GM12878 (cell line): ENCODE data around the gene MAPT. TPM values are rescaled to one million over a fixed set of nuclear protein-coding genes. Genes with fewer than 3 reads are reported as not detected.

Experiments
- ATAC-seq: fragments of 200-7000 bp; cut with Tn5 transposase; 3 replicates; pipeline ENCODE4 v1.9.1; 2020; ENCODE audit warnings: mild to moderate bottlenecking, moderate library complexity
- BruUV-seq: library from RNA; stranded (reverse); fragments of 400-500 nt; replicated peaks from 2 replicates; lab custom pipeline; 2021; lab: Mats Ljungman, UMichigan
- CTCF ChIA-PET: fragments of 300-600 bp; sonication (Branson Sonifier 250); formaldehyde crosslinking; extraction: SDS; loops from one replicate; lab custom pipeline; 2021; ENCODE audit warnings: inconsistent platforms; lab: Yijun Ruan, JAX
- POLR2A ChIA-PET: fragments of 350-600 bp; formaldehyde crosslinking; extraction: SDS; loops from one replicate; lab custom pipeline; 2021; ENCODE audit warnings: inconsistent platforms; lab: Charles Lee
- RAD21 ChIA-PET: fragments of 300-600 bp; sonication (Branson Sonifier 250); formaldehyde crosslinking; loops from one replicate; lab custom pipeline; 2023; ENCODE audit warnings: antibody characterized with exemption; ENCODE audit not compliant: unreplicated experiment; lab: Charles Lee
- SMC1A ChIA-PET: fragments of 300-600 bp; sonication (Branson Sonifier 250); formaldehyde crosslinking; loops from one replicate; lab custom pipeline; 2023; ENCODE audit not compliant: unreplicated experiment, uncharacterized antibody; lab: Charles Lee
- DNase-seq: peaks from one replicate; pipeline ENCODE4 v3.0.0-alpha.2; 2011; ENCODE audit warnings: low read depth, low spot score
- FAIRE-seq: peaks from 3 replicates; lab custom pipeline; 2011; peaks lifted over from hg19 to GRCh38; lab: Jason Lieb, UNC
- H2AFZ ChIP-seq: 2 replicates; pipeline ENCODE4 v1.6.0; 2011; ENCODE audit warnings: low read depth, low read length, control low read depth; ENCODE audit not compliant: control insufficient read depth
- H3K27ac ChIP-seq: 2 replicates; pipeline ENCODE4 v1.5.1; 2011; ENCODE audit warnings: control low read depth; ENCODE audit not compliant: control insufficient read depth, insufficient read depth
- H3K27me3 ChIP-seq, 2 experiments: replicated peaks in 1 of 2; 2 replicates each; pipeline versions ENCODE4 v1.6.0 to v1.6.1; 2011; ENCODE audit warnings: low read length in 1 of 2; ENCODE audit not compliant: control insufficient read depth in 2 of 2, insufficient read depth in 2 of 2
- H3K36me3 ChIP-seq, 2 experiments: 2 replicates each; pipeline ENCODE4 v1.5.1; 2011; ENCODE audit warnings: low read length in 1 of 2; ENCODE audit not compliant: control insufficient read depth in 2 of 2, insufficient read depth in 2 of 2
- H3K4me1 ChIP-seq: 2 replicates; pipeline ENCODE4 v1.6.1; 2011; ENCODE audit warnings: mild to moderate bottlenecking, low read length, moderate library complexity, mixed read lengths; ENCODE audit not compliant: control insufficient read depth, insufficient read depth
- H3K4me2 ChIP-seq: 2 replicates; pipeline ENCODE4 v1.6.0; 2011; ENCODE audit warnings: control low read depth; ENCODE audit not compliant: control insufficient read depth, insufficient read depth
- H3K4me3 ChIP-seq: fragments of 200-600 bp; sonication (generic); 2 replicates; pipeline ENCODE4 v1.5.1; 2016
- H3K79me2 ChIP-seq: 2 replicates; pipeline ENCODE4 v1.6.0; 2011; ENCODE audit warnings: low read length; ENCODE audit not compliant: control insufficient read depth, insufficient read depth
- H3K9ac ChIP-seq: 2 replicates; pipeline ENCODE4 v1.8.0; 2011; ENCODE audit warnings: low read length, control low read depth, mixed read lengths; ENCODE audit not compliant: control insufficient read depth, insufficient read depth
- H3K9me3 ChIP-seq: replicated peaks from 3 replicates; pipeline ENCODE4 v1.5.1; 2011; ENCODE audit warnings: mild to moderate bottlenecking, low read length; ENCODE audit not compliant: control insufficient read depth, insufficient read depth
- H4K20me1 ChIP-seq: 2 replicates; pipeline ENCODE4 v1.6.0; 2011; ENCODE audit not compliant: control insufficient read depth, insufficient read depth
- BMI1 ChIP-seq: fragments of 450-650 bp; IDR thresholded peaks from 2 replicates; pipeline ENCODE4 v1.6.1; 2016; ENCODE audit warnings: mild to moderate bottlenecking, moderate library complexity, borderline replicate concordance
- CBX3 ChIP-seq: fragments of 200-600 bp; sonication (generic); IDR thresholded peaks from 2 replicates; pipeline ENCODE4 v1.6.1; 2016; ENCODE audit warnings: low read depth, borderline replicate concordance
- FOXK2 ChIP-seq: fragments of 450-650 bp; IDR thresholded peaks from 2 replicates; pipeline ENCODE4 v1.6.1; 2017; ENCODE audit warnings: mild to moderate bottlenecking, moderate library complexity
- MEF2B ChIP-seq: fragments of 450-650 bp; IDR thresholded peaks from 2 replicates; pipeline ENCODE4 v1.6.1; 2018; ENCODE audit warnings: mild to moderate bottlenecking, moderate library complexity; ENCODE audit not compliant: partially characterized antibody, poor library complexity, severe bottlenecking
- NFYB ChIP-seq: IDR thresholded peaks from 2 replicates; pipeline ENCODE4 v1.6.1; 2011; ENCODE audit warnings: low read depth, mild to moderate bottlenecking, low read length, improper control_type of control experiment, moderate library complexity; ENCODE audit not compliant: insufficient read depth
- NR2F1 ChIP-seq: fragments of 450-650 bp; conservative IDR thresholded peaks from 2 replicates; pipeline ENCODE4 v1.6.1; 2017; ENCODE audit warnings: mild to moderate bottlenecking
- ZNF217 ChIP-seq: fragments of 450-650 bp; IDR thresholded peaks from 2 replicates; pipeline ENCODE4 v1.6.1; 2017; ENCODE audit warnings: antibody characterized with exemption, mild to moderate bottlenecking
- ZNF622 ChIP-seq: fragments of 450-650 bp; IDR thresholded peaks from 2 replicates; pipeline ENCODE4 v1.6.1; 2017; ENCODE audit warnings: mild to moderate bottlenecking, inconsistent platforms
- WGBS: methylation state at CpG from one replicate; pipeline ENCODE4 v1.1.6; 2016; ENCODE audit warnings: low lambda C conversion rate; ENCODE audit not compliant: insufficient replicate concordance, insufficient coverage; ENCODE audit errors: missing lambda C conversion rate; 5-methylcytosine and 5-hydroxymethylcytosine counted together
- in situ Hi-C: fragments of 300-500 bp; cut with MboI; formaldehyde crosslinking; loops from 9 replicates; pipeline ENCODE4 v1.14.3; 2018; ENCODE audit warnings: mixed read lengths
- intact Hi-C: fragments of 100-400 bp; cut with micrococcal nuclease; formaldehyde crosslinking; loops from one replicate; pipeline ENCODE4 v1.14.2; 2022; ENCODE audit not compliant: unreplicated experiment
- polyA plus RNA-seq, 11 experiments: library from polyadenylated mRNA; depleted of rRNA in 4 of 11; unstranded in 6 of 11; stranded (reverse) in 5 of 11; fragments of >200 nt; fragmentation: Nextera tagmentation in 4 of 11; fragmentation: Illumina TruSeq in 1 of 11; extraction: Ambion mirVana in 4 of 11; extraction: Trizol in 1 of 11; gene quantifications; 1 replicate in 1 of 11; 2 replicates in 10 of 11; pipeline versions ENCODE4 v1.2.1 to v1.2.3, GENCODE V29; 2011 to 2016; ENCODE audit warnings: inconsistent platforms in 2 of 11, missing spikeins in 2 of 11, low read depth in 1 of 11
- total RNA-seq, 4 experiments: library from RNA; depleted of rRNA in 3 of 4; stranded (reverse); fragments of >200 nt in 3 of 4; fragmentation: Illumina TruSeq in 1 of 4; extraction: Trizol in 1 of 4; gene quantifications; 2 replicates each; pipeline versions ENCODE4 v1.2.1 to v1.2.3, GENCODE V29; 2013 to 2021
- TF ChIP-seq, protein P1 (sequence below): IDR thresholded peaks from 2 replicates; pipeline ENCODE4 v1.6.1; 2012; ENCODE audit warnings: low read depth, low read length, improper control_type of control experiment
- TF ChIP-seq, protein P2 (sequence below): IDR thresholded peaks from 2 replicates; pipeline ENCODE4 v1.6.1; 2012; ENCODE audit warnings: low read depth, low read length, improper control_type of control experiment
- TF ChIP-seq, protein P3 (sequence below): fragments of 450-650 bp; IDR thresholded peaks from 2 replicates; pipeline ENCODE4 v1.6.1; 2017; ENCODE audit warnings: low read depth, mild to moderate bottlenecking, moderate library complexity

Gene MAPT
- total and polyA plus RNA-seq, 10 of the 15 experiments (the other 5 are each of a cell fraction or from before 2014, with no cell fraction given), result under 0.01 to 0.05 (median 0.03) TPM; not detected in 7

DNA sequence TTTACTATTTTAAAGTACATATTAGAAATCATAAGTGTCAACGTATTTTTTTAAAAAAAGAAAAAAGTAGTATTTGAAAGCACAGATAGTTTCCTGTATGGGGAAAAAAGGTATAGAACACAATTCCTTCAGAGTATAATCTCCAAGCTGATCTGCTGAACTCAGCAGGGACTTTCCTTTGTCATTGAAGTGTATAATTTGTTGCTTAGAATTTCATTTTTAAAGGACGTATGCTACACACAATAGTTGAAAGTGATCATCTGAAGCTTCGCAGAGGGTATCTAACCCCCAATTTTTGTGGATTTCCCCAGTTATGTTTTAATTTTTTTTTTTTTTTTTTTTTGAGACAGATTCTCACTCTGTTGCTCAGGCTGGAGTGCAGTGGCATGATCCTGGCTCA is 20.2 kb upstream of the MAPT start:
- H3K4me2 ChIP-seq, result no peak overlapping the region
- H3K9ac ChIP-seq, result no peak overlapping the region
- H4K20me1 ChIP-seq, result no peaks in the 10 kb centered on the region
- RAD21 ChIA-PET, result no interaction called here
- no peak for ATAC-seq
- POLR2A ChIA-PET, result interaction anchor here (0.6 kb wide), 1 partner anchor 60 kb away, joined by 4 read pairs; no protein-coding TSS in a partner anchor
- SMC1A ChIA-PET, result no interaction called here
- H3K36me3 ChIP-seq, result no peaks in the 10 kb centered on the region
- CTCF ChIA-PET, result interaction anchor here (0.7 kb wide), 1 partner anchor 398 kb away, joined by 3 read pairs; no protein-coding TSS in a partner anchor
- H3K4me1 ChIP-seq, result no peaks in the 10 kb centered on the region
- BruUV-seq, result no TSS peak
- no peak overlapping the region for H2AFZ ChIP-seq
- H3K27me3 ChIP-seq, result peaks cover 0 to 2% of the 10 kb centered on the region in 2 experiments; a peak in 2 of 4 replicates
- H3K9me3 ChIP-seq, result no peaks in the 10 kb centered on the region; the same call in 2 of the 3 replicates
- intact Hi-C loops, result no loop called here
- H3K27ac ChIP-seq, result no peak overlapping the region
- H3K79me2 ChIP-seq, result no peaks in the 10 kb centered on the region
- FAIRE-seq, result no peak
- in situ Hi-C loops, result no loop called here
- no peak overlapping the region for H3K4me3 ChIP-seq
- DNase-seq, result no peak
- TF ChIP-seq, protein P1, sequence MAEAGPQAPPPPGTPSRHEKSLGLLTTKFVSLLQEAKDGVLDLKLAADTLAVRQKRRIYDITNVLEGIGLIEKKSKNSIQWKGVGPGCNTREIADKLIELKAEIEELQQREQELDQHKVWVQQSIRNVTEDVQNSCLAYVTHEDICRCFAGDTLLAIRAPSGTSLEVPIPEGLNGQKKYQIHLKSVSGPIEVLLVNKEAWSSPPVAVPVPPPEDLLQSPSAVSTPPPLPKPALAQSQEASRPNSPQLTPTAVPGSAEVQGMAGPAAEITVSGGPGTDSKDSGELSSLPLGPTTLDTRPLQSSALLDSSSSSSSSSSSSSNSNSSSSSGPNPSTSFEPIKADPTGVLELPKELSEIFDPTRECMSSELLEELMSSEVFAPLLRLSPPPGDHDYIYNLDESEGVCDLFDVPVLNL, result no peak
- TF ChIP-seq BMI1 (no peak), ZNF622 (no peak), ZNF217 (no peak), MEF2B (no peak), NR2F1 (no peak), NFYB (no peak), FOXK2 (no peak), CBX3 (no peak)
- TF ChIP-seq, protein P2, sequence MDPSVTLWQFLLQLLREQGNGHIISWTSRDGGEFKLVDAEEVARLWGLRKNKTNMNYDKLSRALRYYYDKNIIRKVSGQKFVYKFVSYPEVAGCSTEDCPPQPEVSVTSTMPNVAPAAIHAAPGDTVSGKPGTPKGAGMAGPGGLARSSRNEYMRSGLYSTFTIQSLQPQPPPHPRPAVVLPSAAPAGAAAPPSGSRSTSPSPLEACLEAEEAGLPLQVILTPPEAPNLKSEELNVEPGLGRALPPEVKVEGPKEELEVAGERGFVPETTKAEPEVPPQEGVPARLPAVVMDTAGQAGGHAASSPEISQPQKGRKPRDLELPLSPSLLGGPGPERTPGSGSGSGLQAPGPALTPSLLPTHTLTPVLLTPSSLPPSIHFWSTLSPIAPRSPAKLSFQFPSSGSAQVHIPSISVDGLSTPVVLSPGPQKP, result no peak
- TF ChIP-seq, protein P3, sequence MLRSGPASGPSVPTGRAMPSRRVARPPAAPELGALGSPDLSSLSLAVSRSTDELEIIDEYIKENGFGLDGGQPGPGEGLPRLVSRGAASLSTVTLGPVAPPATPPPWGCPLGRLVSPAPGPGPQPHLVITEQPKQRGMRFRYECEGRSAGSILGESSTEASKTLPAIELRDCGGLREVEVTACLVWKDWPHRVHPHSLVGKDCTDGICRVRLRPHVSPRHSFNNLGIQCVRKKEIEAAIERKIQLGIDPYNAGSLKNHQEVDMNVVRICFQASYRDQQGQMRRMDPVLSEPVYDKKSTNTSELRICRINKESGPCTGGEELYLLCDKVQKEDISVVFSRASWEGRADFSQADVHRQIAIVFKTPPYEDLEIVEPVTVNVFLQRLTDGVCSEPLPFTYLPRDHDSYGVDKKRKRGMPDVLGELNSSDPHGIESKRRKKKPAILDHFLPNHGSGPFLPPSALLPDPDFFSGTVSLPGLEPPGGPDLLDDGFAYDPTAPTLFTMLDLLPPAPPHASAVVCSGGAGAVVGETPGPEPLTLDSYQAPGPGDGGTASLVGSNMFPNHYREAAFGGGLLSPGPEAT, result no peak
- TF ChIP-seq, all 136 proteins: peak for 0
- WGBS, result 31% methylated on average over 3 of the region's 3 CpGs
